ENCODE results near the gene ZNF423.

The ZNF423 gene

DNA sequence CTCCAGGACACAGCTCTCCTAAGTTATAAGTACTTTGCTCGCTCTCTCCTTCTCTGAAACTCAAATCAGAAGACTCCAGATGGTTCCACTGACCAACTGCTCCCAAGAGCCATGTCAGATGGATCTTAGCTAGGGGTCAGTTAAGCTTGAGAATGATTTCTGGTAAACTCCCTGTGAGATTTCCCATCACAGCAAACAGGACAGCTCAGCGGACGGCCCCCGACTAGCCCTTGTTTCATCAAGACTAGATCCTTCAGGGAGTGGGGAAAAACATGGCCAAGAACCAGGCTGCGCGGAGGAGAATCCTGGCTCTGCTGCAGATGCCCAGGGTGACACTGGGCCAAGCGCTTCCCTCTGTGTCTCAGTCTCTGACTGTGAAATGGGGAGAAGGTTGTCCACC is 322.5 kb downstream of the ZNF423 start:
- H3K4me3 ChIP-seq (ENCODE audit: low read depth, low read length) = no peak overlapping the region
- no peak for DNase-seq (ENCODE audit: low read depth)
- no peak for TF ChIP-seq CTCF (IDR thresholded peaks at IDR 0.05; ENCODE audit: low read depth, low read length, missing control alignments)

DNA sequence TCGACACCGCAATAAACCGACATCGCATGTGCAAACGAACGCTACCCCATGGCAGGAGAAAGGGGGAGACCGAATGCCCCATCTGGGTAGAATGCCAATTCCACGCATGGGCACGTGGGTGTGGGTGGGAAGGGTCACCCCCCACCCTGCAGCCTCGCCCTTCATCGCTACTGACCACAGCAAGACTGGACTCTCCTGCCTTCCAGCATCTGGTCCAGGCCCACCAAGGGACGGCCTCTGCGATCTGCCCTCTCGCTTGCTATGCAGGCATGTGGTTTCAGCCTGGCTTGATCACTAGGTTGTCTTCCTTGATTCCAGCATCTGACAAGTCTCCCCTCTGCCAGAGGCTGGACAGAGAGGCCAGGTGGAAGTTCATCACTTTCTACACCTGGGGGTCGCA is 323.0 kb downstream of the ZNF423 start:
- DNase-seq (ENCODE audit: low read depth) = no peak
- H3K4me3 ChIP-seq (ENCODE audit: low read depth, low read length) = no peak overlapping the region
- no peak for TF ChIP-seq CTCF (IDR thresholded peaks at IDR 0.05; ENCODE audit: low read depth, low read length, missing control alignments)

GRCh38 chr16:49531931-49532840 is 323.7 kb downstream of the ZNF423 start:
- no peak for DNase-seq (ENCODE audit: low read depth)
- no peak for TF ChIP-seq CTCF (IDR thresholded peaks at IDR 0.05; ENCODE audit: low read depth, low read length, missing control alignments)
- H3K4me3 ChIP-seq (ENCODE audit: low read depth, low read length) = no peak overlapping the region

DNA sequence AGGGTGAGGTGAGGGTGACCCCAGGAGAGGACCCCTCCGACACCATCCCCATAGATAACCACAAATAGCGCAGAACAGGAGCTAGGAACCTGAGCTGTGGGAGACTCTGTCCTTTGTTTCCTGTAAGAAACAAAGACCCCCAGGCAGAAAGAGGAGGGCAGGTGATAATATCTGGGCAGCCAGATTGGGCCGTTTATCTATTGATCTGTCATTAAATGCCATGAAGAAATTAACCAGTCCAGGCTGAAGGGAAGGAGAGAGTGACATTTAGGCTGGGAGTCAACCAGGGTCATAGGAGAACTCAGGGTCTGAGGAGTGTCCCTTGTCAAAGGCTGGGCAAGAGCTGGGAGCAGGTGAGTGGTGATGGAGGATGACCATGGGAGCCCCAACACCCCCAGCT is 324.5 kb downstream of the ZNF423 start:
- DNase-seq (ENCODE audit: low read depth) = no peak
- no peak overlapping the region for H3K4me3 ChIP-seq (ENCODE audit: low read depth, low read length)
- no peak for TF ChIP-seq CTCF (IDR thresholded peaks at IDR 0.05; ENCODE audit: low read depth, low read length, missing control alignments)

- DNase-seq (ENCODE audit: low read depth) = no peak
- TF ChIP-seq CTCF (IDR thresholded peaks at IDR 0.05; ENCODE audit: low read depth, low read length, missing control alignments) = no peak
- H3K4me3 ChIP-seq (ENCODE audit: low read depth, low read length) = no peak overlapping the region
These were observed 325.4 kb downstream of the ZNF423 start for GRCh38 chr16:49530427-49530970.

DNA sequence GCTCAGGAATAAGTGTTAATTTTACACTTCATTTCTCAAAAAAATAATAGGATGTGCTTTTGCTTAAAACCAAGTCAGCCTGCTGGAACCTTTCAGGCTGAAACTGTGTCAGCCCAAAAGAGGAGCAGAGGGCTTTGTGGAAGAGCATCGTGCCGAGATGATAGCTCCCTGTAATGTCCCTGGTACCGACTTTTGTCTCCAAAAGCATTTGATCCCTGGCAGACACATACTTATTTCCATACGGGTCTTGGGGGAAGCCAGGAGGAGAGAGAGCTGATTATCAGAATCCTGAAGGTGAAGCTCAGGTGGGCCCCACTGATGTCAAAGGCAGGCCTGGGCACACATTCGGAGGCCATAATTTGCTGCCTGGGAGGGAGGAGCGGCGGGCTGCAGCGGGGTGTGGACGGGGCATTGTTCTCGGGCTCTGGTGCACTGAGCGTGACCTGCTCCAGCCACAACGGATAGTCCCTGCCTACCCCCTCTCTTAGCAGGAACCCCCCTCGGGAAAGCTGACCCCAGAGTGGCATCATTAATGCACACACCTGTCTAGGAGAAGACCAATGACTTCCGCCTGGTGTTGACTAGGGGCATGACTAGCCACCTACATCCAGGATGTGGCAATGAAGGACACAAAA is 326.4 kb downstream of the ZNF423 start:
- TF ChIP-seq CTCF (IDR thresholded peaks at IDR 0.05; ENCODE audit: low read depth, low read length, missing control alignments) = no peak
- no peak for DNase-seq (ENCODE audit: low read depth)
- no peak overlapping the region for H3K4me3 ChIP-seq (ENCODE audit: low read depth, low read length)

All from GM12864 (cell line).